HUES64 (cell line): ENCODE data around the gene AARS2. TPM values are rescaled to one million over a fixed set of nuclear protein-coding genes. Genes with fewer than 3 reads are reported as not detected.
"Not testable (repeated sequence)": the region's sequence is repeated elsewhere in the genome, so short reads cannot be mapped to it uniquely, and the experiment has no call there.

ENCODE experiments used
- H3K27ac ChIP-seq: 2 replicates; pipeline ENCODE4 v1.7.0; 2013; ENCODE audit warnings: low read depth, low read length, inconsistent platforms
- H3K27me3 ChIP-seq: 2 replicates; pipeline ENCODE4 v1.6.1; 2013; ENCODE audit warnings: mild to moderate bottlenecking, low read length; ENCODE audit not compliant: insufficient read depth
- H3K36me3 ChIP-seq: 2 replicates; pipeline ENCODE4 v1.6.1; 2013; ENCODE audit warnings: mild to moderate bottlenecking, low read length; ENCODE audit not compliant: insufficient read depth
- H3K4me1 ChIP-seq: 2 replicates; pipeline ENCODE4 v1.6.1; 2013; ENCODE audit warnings: mild to moderate bottlenecking, low read length, moderate library complexity; ENCODE audit not compliant: insufficient read depth
- H3K4me3 ChIP-seq: 2 replicates; pipeline ENCODE4 v1.5.1; 2013; ENCODE audit warnings: mild to moderate bottlenecking, low read length, moderate library complexity
- H3K9ac ChIP-seq: 2 replicates; pipeline ENCODE4 v1.6.1; 2013; ENCODE audit warnings: mild to moderate bottlenecking, low read depth, low read length
- H3K9me3 ChIP-seq: 2 replicates; pipeline ENCODE4 v1.6.1; 2013; ENCODE audit warnings: low read depth, low read length; ENCODE audit not compliant: insufficient read depth
- WGBS: fragments of 150-250, 120-280 bp; methylation state at CpG from one replicate; pipeline ENCODE4 v1.1.7; 2013; ENCODE audit warnings: missing lambda C conversion rate; 5-methylcytosine and 5-hydroxymethylcytosine counted together
- polyA plus RNA-seq, 2 experiments: library from polyadenylated mRNA; stranded (reverse); fragments of 50-300 nt; gene quantifications; one replicate each; pipeline ENCODE4 v1.2.3, GENCODE V29; 2013

The AARS2 gene
- polyA plus RNA-seq (2013, experiment 1 of 2): 11.2 TPM
- polyA plus RNA-seq (2013, experiment 2 of 2): 11.9 TPM

DNA sequence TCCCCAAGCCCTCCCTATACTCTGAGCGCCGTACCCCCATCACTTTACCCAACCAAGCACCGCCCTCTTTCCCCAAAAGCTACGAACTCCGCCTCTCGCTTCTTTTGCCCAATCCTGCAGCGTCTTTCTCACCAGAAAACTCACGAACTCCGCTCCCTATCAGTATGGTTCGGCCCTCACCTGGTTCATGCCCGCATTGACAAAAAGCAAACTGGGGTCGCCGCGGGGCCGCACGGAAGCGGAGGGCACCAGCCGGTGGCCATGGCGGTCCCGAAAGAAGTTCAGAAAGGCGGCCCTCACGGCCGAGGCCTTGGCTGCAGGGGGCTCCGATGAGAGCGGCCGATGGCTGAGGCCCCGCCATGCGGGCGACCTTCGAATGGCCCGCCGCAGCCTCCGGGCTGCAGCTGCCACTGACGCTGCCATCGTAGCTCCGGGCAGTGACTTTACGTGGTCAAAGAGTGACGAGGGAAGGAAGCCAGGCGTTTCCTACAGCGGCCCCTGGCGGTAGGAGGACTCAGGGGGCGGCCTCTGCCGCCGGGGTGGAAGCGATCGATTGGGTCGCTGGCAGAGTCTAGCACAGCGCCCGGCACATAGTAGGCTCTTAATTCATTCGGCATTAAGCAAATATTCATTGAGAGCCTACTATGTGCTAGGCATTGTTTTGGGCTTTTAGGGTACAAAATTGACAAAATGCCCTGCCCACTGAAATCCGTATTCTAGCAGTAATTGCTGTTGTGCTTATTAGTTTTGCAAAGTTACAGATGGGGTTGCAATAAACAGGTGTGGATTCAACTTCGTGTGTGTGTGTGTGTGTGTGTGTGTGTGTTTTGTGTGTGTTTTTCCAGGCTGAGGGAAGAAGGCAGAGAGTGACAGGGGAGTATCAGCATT is at the start of gene AARS2:
AARS2 (minus strand) TSS at position 447 of the 888 bp plus-strand sequence; CDS start at position 423, 24 bp downstream.
- 4% methylated on average over 52 of the region's 52 CpGs for WGBS
- Histone ChIP-seq H3K4me3 (peak within 1 kb of the TSS; percentile 83), H3K4me1 (no peaks in the 10 kb centered on the region), H3K9ac (peak within 1 kb of the TSS; percentile 94), H3K27ac (peak within 1 kb of the TSS; percentile 85), H3K27me3 (no peaks in the 10 kb centered on the region), H3K36me3 (peaks cover 35% of the 10 kb centered on the region), H3K9me3 (no peaks in the 10 kb centered on the region)

DNA sequence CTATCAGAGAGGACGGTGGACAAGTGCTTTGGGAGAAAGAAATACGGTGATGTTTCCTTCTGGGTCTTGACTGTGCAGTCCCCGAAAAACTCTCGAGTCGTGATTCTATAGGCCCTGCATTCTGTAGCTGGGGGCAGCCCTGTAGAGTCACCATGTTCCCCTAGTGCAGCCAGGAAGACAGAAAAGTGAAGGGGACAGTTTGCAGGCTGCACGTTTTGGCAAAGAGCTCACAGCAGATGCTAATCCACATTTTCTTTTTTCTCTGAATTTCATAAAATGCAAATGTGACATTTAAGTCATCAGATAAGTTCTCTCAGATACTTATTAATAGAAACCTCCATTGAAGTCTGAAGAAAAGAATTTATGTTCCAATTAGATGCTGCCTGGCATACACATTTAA is 48.8 kb upstream of the AARS2 start:
- Histone ChIP-seq H3K27me3 (no peaks in the 10 kb centered on the region), H3K4me3 (no peak overlapping the region), H3K36me3 (no peaks in the 10 kb centered on the region), H3K4me1 (no peaks in the 10 kb centered on the region), H3K9me3 (no peaks in the 10 kb centered on the region), H3K9ac (no peak overlapping the region), H3K27ac (no peak overlapping the region)
- WGBS: 86% methylated on average over 6 of the region's 6 CpGs

- H3K36me3 ChIP-seq: no peaks in the 10 kb centered on the region
- H3K4me1 ChIP-seq: no peaks in the 10 kb centered on the region
- H3K27me3 ChIP-seq: no peaks in the 10 kb centered on the region
- 94% methylated on average over 3 of the region's 3 CpGs for WGBS
- no peaks in the 10 kb centered on the region for H3K9me3 ChIP-seq
- H3K27ac ChIP-seq: no peak overlapping the region
- H3K4me3 ChIP-seq: no peak overlapping the region
- no peak overlapping the region for H3K9ac ChIP-seq
These were observed 46.8 kb upstream of the AARS2 start for GRCh38 chr6:44359973-44360372.

DNA sequence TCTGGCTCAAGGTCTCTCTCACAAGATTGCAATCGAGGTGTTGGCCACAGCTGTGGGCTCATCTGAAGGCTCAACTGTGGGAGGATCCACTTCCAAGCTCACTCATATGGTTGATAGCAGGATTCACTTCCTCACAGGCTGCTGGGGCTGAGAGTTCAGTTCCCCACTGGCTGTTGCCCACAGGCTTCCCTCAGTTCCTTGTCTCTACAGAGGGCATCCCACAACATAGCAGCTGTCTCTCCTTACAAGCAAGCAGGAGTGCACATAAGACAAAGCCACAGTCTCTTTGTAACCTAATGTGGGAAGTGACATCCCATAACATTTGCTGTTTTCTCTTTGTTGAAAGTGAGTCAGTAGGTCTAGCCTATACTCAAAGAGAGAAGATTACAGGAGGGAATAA is 43.3 kb upstream of the AARS2 start:
- WGBS: 84% methylated on average over 1 of the region's 1 CpG
- Histone ChIP-seq H3K4me1 (no peaks in the 10 kb centered on the region), H3K4me3 (no peak overlapping the region), H3K36me3 (no peaks in the 10 kb centered on the region), H3K9me3 (no peaks in the 10 kb centered on the region), H3K27me3 (no peaks in the 10 kb centered on the region), H3K27ac (no peak overlapping the region), H3K9ac (no peak overlapping the region)

DNA sequence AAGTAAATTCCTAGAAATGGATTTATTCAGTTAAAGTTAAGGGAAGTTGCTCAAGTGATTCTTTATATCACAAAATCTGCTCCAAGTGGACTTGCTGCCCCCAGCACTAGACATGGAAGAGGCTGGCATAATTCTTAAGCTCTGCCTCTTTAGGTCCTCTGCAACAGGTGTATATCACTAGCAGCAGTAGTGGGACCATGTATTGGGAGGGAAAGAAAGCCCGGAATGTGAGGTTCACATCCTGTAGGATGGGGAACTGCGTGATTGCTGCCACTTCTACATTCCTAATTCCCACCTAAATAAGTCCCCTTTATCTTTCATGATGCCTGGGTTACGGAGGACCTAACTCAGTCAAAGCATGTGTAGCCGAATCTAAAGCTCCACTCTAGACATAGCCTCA is 42.5 kb upstream of the AARS2 start:
- no peaks in the 10 kb centered on the region for H3K9me3 ChIP-seq
- H3K27ac ChIP-seq: no peak overlapping the region
- no peak overlapping the region for H3K9ac ChIP-seq
- H3K4me1 ChIP-seq: peaks cover under 1% of the 10 kb centered on the region; the same call in 1 of the 2 replicates
- H3K27me3 ChIP-seq: no peaks in the 10 kb centered on the region
- 84% methylated on average over 4 of the region's 4 CpGs for whole genome bisulfite sequencing
- H3K36me3 ChIP-seq: no peaks in the 10 kb centered on the region
- no peak overlapping the region for H3K4me3 ChIP-seq

DNA sequence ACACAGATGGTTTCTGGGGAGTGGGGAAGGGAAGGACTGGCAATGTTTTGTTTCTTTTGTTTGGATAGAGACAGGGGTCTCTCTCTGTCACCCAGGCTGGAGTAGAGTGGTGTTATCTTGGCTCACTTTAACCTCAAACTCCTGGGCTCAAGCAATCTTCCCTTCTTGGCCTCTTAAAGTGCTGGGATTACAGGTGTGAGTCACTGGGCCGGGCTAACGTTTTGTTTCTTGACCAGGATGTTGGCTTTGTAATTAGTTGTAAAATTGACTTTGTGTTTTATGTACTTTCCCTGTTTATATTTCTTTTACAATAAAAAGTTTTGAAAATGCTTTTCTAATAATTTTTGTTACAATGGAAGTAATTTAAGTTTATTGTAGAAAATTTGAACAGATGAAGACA is 40.2 kb upstream of the AARS2 start:
- Histone ChIP-seq H3K27me3 (no peaks in the 10 kb centered on the region), H3K9me3 (no peaks in the 10 kb centered on the region), H3K4me1 (peaks cover 7% of the 10 kb centered on the region; the same call in 1 of the 2 replicates), H3K4me3 (no peak overlapping the region), H3K27ac (no peak overlapping the region), H3K9ac (no peak overlapping the region), H3K36me3 (no peaks in the 10 kb centered on the region)
- WGBS: 78% methylated on average over 2 of the region's 2 CpGs

GRCh38 chr6:44352259-44352658 is 39.1 kb upstream of the AARS2 start:
- Histone ChIP-seq H3K4me1 (peaks cover 7% of the 10 kb centered on the region; the same call in 1 of the 2 replicates), H3K27ac (no peak overlapping the region), H3K9ac (no peak overlapping the region), H3K9me3 (no peaks in the 10 kb centered on the region), H3K4me3 (no peak overlapping the region), H3K36me3 (no peaks in the 10 kb centered on the region), H3K27me3 (no peaks in the 10 kb centered on the region)
- 92% methylated on average over 4 of the region's 4 CpGs for WGBS

DNA sequence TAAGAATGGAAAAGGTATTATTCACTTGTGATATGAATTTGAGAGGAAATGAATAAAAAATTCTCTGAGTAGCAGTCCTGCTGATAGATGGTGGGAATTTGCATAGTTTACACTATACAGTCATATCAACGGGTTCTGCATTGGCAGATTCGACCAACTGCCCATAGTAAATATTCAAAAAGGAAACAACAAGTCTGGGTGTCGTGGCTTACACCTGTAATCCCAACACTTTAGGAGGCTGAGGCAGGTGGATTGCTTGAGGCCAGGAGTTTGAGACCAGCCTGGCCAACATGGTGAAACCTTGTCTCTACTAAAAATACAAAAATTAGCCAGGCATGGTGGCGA is 37.5 kb upstream of the AARS2 start:
- H3K27ac ChIP-seq, H3K27me3 ChIP-seq, H3K9ac ChIP-seq, H3K4me3 ChIP-seq, H3K4me1 ChIP-seq, H3K36me3 ChIP-seq, H3K9me3 ChIP-seq: not testable (repeated sequence)
- WGBS: 91% methylated on average over 4 of the region's 4 CpGs

DNA sequence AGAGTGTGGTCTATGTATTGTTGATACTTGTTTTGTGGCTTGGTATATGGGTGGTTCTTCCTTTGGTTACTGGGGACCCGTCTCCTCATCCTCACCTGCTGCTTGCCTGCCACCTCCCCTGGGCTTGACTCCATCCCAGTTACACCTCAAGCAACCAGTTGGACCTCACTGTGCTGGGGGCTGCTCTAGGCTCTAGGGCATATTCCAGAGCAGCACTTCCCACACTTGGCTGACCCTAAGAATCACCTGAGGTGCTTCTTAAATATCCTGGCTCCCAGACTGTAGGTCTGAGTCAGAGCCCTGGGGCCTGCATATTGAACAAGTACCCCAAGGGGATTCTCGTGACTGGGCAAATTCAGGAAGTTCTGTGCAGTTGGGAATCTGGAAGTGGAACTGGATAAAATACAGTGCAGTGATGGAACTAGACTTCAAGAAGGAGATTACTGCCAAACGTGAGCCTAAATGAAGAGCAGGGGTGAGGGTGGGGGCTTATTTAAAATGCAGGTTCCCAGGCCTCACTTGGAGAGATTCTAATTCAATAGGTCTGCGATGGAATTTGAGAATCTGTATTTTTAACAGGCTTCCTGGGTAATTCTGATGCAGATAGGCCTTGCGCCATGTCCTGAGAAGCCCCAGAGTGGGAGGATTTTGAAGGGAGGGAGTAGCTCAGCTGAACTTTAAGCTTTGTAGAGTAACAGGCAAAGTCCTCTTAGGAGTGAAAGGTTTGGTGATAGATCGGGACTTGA is 36.9 kb upstream of the AARS2 start:
- Histone ChIP-seq H3K9me3 (no peaks in the 10 kb centered on the region), H3K9ac (no peak overlapping the region), H3K27ac (no peak overlapping the region), H3K27me3 (peaks cover 4% of the 10 kb centered on the region; the same call in 1 of the 2 replicates), H3K4me1 (peaks cover 7% of the 10 kb centered on the region; the same call in 1 of the 2 replicates), H3K36me3 (no peaks in the 10 kb centered on the region), H3K4me3 (no peak overlapping the region)
- 67% methylated on average over 6 of the region's 6 CpGs for WGBS

DNA sequence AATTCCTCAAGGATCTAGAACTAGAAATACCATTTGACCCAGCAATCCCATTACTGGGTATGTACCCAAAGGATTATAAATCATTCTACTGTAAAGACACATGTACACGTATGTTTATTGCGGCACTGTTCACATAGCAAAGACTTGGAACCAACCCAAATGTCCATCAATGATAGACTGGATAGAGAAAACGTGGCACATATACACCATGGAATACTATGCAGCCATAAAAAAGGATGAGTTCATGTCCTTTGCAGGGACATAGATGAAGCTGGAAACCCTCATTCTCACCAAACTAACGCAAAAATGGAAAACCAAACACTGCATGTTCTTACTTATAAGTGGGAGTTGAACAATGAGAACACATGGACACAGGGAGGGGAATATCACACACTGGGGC is 33.7 kb upstream of the AARS2 start:
- H3K36me3 ChIP-seq, H3K27me3 ChIP-seq, H3K4me1 ChIP-seq, H3K4me3 ChIP-seq, H3K27ac ChIP-seq, H3K9ac ChIP-seq, H3K9me3 ChIP-seq: not testable (repeated sequence)
- 97% methylated on average over 3 of the region's 4 CpGs for WGBS

DNA sequence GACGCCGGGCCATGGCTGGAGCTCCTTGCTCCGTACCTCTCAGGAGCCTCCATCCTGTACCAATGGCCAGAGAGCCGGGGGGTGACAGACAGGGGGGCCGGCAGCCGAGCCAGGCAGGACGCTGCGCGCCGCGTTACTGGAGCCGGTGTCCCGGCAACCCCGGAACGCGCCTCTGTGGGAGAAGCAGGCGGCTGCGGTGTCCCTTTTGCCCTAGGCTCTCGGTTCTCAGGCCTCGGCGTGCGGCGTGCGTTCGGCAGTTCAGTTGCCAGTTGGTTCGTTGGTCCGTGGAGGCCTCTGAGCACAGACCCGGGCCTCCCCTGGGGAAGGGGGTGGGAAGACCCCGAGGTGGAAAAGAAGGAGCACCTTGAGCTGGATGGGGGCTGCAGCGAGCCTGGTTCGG is 29.3 kb upstream of the AARS2 start, which contains the start of gene SPATS1:
SPATS1 (plus strand) TSS at position 162 of the 400 bp plus-strand sequence. CDS start 446 bp downstream, outside the sequence.
- 92% methylated on average over 31 of the region's 31 CpGs for WGBS
- Histone ChIP-seq H3K27ac (no peak within 1 kb of the TSS), H3K9me3 (no peaks in the 10 kb centered on the region)

More for the DNA sequence above, 29.3 kb upstream of the AARS2 start, which contains the start of gene SPATS1:
- Histone ChIP-seq H3K4me1 (no peaks in the 10 kb centered on the region), H3K9ac (no peak within 1 kb of the TSS), H3K27me3 (peaks cover 7% of the 10 kb centered on the region; the same call in 1 of the 2 replicates), H3K36me3 (no peaks in the 10 kb centered on the region), H3K4me3 (no peak within 1 kb of the TSS)
